Iris pigment epithelial cell (primary cell): ENCODE measurements around the gene LRIG2.
"Not testable (repeated sequence)": the region's sequence is repeated elsewhere in the genome, so short reads cannot be mapped to it uniquely, and the experiment has no call there.

Experiments
- DNase-seq: peaks from one replicate; pipeline ENCODE4 v3.0.0-alpha.2; 2011; ENCODE audit warnings: low read depth

LRIG2 gene

GRCh38 chr1:113072757-113073478 lies at the start of gene LRIG2:
LRIG2 (plus strand) TSS chr1:113073198; CDS start chr1:113073407, 209 bp downstream.
- peak; percentile 98 for DNase-seq

- DNase-seq: not testable (repeated sequence)
These were observed 49.7 kb upstream of the LRIG2 start for GRCh38 chr1:113023316-113023715.

- no peak for DNase-seq
These were observed 46.0 kb upstream of the LRIG2 start for GRCh38 chr1:113027007-113027406.

GRCh38 chr1:113027449-113027848 lies 45.5 kb upstream of the LRIG2 start:
- no peak for DNase-seq

GRCh38 chr1:113029822-113030221 lies 43.2 kb upstream of the LRIG2 start:
- no peak for DNase-seq

GRCh38 chr1:113031171-113031933 lies 41.6 kb upstream of the LRIG2 start:
- DNase-seq: no peak

GRCh38 chr1:113035086-113035485 lies 37.9 kb upstream of the LRIG2 start:
- DNase-seq: no peak

GRCh38 chr1:113036639-113037321 lies 36.2 kb upstream of the LRIG2 start:
- DNase-seq: peak; percentile 12

- DNase-seq: no peak
These were observed 33.0 kb upstream of the LRIG2 start for GRCh38 chr1:113040041-113040440.

GRCh38 chr1:113040718-113041412 lies 32.1 kb upstream of the LRIG2 start:
- no peak for DNase-seq

GRCh38 chr1:113041569-113042284 lies 31.3 kb upstream of the LRIG2 start:
- no peak for DNase-seq

GRCh38 chr1:113042285-113043143 lies 30.5 kb upstream of the LRIG2 start:
- peak; percentile 74 for DNase-seq

GRCh38 chr1:113043144-113043488 lies 29.9 kb upstream of the LRIG2 start:
- DNase-seq: not testable (repeated sequence)

- DNase-seq: no peak
These were observed 26.4 kb upstream of the LRIG2 start for GRCh38 chr1:113046569-113046968.

GRCh38 chr1:113048064-113048463 lies 24.9 kb upstream of the LRIG2 start:
- DNase-seq: no peak

GRCh38 chr1:113053344-113054126 lies 19.5 kb upstream of the LRIG2 start:
- DNase-seq: no peak

- no peak for DNase-seq
These were observed 17.4 kb upstream of the LRIG2 start for GRCh38 chr1:113055570-113055969.

GRCh38 chr1:113057006-113057405 lies 16.0 kb upstream of the LRIG2 start:
- no peak for DNase-seq

- DNase-seq: no peak
These were observed 13.9 kb upstream of the LRIG2 start for GRCh38 chr1:113058941-113059706.
